DMS153 treated with DMSO at 0.1 percent for 48 hours (cell line): ENCODE data around the gene TCEANC2.

Source experiments
- DNase-seq: peaks from one replicate; lab custom pipeline; 2025; ENCODE audit not compliant: unreplicated experiment; lab: John Stamatoyannopoulos, UW

TCEANC2 gene

DNA sequence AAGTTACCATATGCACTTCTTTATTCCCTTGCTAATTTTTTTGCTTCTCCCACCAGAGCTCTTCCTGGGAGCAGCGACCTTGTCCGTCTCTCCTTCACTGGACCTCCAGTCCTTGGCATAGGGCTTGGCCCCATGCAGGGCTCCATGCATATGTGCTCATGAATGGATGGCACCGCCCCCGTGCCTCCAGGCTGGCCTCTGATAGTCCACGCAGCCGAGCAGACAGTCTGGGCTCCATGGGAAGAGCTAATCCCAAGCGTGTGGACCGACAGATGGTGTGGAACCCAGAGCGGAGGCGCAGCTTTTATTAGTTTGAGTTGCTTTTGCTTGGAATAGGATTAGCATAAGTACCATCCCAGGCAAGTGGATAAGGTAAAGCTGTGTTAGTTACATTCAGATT, 57.6 kb downstream of the TCEANC2 start:
- no peak for DNase-seq

DNA sequence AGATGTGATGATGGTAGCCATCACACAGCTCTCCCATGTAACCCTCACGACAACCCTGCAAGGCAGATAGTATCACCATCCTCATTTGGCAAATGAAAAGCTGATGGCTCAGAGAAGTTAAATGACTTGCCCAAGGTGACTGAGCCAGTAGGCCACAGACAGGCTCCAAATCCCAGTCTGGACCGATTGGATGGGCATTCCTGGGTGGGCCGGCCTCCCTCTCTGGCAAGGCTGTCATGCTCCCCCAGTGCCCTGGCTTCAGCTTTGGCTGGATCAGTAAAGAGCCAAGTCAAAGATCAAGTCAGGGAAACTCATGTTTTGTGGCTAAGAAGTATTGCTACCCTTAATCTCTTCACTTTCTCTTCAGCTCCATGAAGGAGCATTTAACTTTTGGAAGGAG, 58.2 kb downstream of the TCEANC2 start:
- DNase-seq: no peak

DNA sequence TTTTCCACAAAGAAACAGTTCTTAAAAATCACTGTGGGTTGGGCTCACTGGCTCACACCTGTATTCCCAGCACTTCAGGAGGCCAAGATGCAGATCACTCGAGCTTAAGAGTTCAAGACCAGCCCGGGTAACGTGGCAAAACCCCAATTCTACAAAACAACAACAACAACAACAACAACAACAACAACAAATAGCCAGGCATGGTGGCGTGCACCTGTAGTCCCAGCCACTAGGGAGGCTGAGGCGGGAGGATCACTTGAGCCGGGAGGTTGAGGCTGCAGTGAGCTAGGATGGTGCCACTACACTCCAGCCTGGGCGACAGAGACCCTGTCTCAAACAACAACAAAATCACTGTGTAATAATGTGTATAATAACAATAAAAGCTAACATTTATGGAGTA, 58.6 kb downstream of the TCEANC2 start:
- no peak for DNase-seq

DNA sequence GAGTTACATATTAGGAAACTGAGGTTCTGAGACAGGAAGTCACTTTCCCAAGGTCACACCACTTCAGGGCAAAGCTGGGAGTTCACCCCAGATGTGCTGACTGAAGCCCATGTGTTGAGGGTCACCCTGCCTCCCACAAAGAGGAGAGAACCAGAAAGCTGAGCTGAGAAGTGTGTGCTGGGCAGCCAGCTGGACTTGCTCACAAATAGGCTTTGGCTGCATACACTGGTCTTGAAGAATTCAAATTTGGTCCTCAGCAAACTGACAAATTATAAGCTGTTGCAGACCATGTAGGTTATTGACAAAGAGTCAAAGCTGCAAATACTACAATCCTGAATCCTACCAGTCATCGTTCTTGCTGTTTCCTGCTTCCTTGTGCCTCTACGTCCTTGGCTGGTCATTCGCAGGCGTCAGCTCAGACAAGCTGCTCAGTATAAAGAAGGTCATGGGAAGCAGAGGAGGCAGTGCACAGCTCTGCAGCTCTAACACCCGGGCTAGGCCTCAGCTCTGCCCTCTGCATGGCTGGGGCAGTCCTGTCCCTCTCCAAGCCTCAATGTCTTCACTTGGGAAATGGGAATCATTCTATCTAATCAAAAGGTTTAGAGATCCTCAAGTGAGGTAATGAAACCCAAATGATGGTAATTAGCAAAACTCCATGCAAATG, 59.4 kb downstream of the TCEANC2 start:
- DNase-seq: no peak

DNA sequence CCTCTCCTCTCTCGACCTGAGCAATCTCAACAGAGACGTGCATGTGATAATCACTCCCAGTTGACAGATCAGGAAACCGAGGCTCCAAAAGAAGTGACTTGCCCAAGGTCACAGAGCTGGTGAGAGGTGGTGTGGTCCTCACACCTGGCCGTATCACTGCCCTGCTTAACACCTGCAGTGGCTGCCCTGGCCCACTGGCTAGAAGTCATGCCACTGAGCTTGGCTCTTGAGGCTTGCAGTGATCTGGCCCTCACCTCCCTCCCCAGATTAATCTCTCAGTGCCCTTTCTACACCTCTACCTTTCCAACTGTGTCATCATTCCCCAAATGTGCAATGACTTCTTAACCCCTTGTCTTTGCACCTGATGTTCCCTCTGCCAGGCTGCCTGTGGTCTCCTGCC, 60.6 kb downstream of the TCEANC2 start:
- DNase-seq: no peak

DNA sequence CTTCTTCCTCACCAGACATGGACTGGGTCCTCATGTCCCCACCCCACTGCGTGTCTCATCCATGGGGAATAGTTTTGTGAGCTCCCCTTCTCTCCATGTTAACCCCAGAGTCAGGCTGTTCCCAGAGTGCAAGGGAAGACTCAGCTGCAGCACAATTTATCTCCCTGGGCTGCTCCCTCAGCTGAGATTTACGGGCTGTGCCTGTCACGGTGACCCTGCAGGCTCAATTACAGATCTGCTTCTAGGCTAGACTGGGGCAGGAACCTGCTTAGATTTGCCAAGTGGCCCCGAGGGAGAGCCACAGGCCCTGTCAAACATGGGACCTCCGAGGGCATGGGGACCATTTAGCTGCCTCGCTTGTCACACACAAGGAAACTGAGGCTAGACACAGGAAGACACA, 61.5 kb downstream of the TCEANC2 start:
- DNase-seq: no peak

DNA sequence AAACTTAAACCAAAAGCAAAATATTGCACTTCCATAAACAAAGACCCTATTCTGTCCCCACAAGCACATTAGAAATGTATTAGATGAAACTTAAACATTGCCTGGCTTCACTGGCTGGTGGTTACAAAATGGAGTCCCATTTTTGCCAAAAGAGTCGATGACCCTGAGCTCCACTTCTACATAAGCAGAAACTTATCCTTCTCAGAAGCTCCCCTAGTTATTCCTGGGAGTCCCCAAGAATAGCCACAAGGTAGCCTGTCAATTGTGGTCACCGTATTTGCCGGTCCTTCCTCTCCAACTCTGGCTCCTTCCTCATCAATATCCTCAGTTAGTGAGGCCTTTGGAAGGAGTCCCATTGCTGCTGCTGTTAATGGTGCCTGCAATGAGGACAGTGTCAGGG, 62.1 kb downstream of the TCEANC2 start:
- no peak for DNase-seq

DNA sequence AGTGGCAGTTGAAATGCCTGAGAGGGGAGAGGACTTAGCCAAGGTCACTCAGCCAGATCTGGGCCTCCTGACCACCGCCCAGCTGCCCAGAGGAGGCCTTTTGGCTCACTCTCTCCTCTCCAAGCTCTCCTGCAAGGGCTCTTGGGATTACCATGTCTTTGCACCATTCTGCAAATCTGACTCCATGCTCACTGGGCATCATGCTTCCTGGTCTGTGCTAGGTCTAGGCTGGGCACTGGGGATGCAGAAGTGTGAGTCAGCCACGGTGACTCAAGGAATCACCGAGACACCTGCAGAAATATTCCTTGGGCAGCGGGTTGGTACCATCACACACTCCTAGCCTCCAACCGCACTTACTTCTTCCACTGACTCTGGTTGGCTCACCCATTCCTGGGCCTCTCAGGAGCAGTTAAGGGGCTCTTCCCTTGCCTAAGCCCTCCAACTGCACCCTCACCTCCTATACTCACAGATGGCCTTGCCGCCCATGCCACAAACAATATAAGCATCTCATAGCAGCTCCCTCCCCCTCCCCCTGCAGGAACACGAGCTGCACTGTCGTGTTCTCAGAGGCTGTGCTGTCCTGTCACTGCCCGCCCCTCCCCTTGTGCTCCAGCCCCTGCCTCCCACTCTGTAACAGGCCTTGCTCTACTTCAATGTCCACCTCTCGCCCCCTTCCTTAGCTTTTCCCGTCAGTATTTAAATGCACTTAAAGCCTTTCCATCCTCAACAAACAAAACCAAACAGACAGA, 64.6 kb downstream of the TCEANC2 start:
- DNase-seq: no peak

DNA sequence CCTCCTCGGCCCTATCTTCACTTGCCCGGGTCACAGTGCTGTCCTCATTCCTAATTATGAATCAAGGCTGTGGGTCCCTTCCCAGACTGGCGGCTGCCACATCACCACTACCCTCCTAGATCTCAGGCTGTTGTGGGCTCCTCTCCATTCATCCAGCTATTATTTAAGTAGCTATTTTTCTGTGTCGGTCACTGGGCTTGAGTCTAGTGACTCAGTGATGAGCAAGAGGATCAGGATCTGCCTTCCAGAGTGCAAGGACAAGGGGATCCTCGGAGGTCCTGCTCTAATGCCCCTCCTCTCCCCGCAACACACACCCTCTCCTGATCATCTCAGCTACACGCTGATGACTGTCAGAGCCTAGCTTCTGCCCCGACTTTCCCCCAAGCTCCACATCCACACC, 65.3 kb downstream of the TCEANC2 start:
- no peak for DNase-seq

DNA sequence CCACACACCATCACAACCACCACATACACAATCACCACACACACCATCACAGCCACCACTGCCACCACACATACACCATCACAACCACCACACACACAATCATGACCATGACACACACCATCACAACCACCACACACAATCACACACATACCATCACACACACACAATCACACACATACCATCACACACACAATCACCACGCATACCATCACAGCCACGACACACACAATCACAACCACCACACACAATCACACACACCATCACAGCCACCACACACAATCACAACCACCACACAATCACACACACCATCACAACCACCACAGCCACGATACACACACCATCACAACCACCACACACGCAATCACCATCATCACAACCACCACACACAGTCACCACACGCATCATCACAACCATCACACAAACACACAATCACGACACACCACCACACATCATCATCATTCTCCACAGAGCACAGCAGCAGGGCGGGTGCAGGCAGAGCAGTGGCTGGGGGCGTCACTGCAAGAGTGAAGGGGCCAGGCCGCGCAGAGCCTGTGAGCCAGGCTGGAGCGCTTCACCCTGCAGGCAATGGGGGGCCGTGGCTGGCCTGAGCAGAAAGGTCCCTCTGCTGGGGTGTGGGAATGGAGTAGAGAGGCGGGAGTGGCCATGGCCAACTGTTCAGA, 66.8 kb downstream of the TCEANC2 start:
- DNase-seq: no peak

DNA sequence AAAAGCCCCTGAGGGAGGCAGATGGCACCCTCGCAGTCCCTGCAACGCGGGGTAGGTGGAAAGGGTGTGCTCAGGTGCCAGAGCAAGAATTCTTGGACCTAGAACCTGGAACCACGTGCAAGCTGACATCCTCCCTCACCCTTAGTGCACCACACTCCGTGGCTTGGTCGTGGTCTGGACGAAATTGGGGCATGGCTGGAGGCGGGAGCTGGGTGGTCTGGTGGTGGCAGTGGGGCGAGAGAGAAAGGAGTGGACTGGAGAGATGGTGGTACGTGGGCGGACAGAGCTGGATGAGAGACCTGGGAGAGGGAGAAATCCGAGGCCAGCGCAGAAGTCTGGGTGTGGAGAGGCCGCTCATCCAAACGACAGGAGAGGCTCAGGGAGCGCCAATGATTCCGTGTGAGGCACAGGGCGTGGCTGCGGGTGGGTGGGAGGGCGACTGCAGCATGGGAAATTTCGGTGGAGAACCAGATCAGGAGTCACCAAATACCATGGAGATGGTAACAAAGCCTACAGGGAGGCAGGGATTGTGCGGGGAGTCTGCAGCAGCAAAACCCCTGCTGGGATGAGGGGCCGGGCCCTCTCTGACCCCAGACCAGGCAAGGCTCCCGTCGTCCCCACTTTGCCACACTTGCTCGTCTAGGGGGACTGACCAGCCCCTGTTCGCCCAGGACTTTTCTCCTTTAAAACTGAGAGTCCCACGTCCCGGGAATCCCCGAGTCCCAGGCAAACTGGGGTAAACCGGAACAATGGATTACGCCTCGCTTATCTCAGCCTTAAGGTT, 67.5 kb downstream of the TCEANC2 start:
- no peak for DNase-seq

DNA sequence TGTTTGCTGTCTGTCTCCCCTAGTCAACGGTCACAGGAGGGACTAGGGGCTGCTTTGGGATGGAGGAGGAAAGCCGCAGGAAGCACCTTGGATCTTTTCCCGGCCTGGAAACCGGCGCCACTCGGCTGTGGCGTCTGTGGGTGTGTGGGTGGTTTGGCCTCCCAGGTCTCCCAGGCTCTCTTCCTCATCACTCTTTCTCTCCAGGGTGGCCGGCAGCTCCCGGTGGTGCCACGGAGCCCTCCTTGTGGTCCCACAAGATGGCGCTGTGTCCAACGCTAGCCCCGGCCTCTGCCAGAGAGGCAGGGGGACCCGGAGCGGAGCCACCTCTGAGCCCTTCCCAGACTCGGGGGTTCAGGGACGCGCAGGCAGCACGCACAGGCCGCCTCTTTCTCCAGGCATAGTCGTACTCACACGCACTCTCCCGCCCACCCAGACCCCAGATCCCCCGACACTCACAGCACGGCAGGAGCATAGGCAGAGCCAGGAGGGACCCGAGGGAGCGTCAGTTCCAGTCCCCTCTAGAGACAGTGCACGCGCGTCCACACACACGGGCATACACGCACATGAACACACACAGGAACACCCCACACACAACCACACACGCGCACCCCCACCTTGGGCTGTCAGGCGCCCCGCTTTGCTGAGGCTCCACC, 68.2 kb downstream of the TCEANC2 start:
- peak; percentile 70 for DNase-seq

DNA sequence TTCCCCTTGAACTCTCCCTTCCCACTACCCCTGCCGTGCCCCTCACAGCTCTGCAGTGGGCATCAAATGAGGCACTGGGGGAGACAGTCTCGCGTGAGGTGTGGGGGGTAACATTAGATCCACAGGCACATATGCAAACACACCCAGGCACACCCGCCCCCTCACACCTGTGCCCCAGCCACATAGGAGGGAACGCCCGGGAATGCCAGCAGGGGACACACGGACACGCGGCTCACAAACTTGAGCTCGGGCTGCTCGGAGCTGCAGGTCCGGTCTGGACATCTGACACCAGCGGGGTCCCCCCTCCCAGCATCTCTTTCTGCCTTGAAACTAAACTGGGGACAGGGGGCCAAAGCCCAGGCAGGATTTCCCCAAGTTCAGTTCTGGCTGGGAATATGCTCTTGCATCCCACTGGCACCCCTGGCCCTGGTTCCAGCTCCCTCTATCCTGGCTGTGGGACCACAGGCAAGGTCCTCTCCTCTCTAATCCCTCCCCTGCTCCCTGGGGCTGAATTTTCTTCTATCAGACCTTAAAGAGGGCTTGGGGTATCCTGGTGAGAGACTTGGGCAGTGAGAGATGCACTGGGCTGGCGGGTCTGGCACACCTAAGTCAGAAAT, 68.8 kb downstream of the TCEANC2 start:
- DNase-seq: no peak

DNA sequence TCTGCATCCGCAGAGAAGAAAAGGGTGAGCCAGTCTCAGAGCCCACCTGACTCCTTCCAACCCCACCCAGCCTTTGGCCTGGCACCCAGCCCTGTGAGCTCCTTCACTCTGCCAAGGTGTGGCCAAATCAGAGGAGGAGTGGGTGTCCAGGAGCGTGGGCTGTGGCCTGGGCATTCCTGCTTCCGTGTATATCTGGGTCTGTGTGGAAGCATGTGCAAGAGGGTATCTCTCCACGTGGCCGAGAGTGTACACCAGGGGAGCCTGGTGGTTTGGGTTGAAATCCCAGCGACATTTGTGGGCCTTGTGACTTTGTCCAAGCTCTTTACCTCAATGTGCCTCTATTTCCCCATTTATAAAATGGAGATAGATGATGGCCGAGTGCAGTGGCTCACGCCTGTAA, 69.6 kb downstream of the TCEANC2 start:
- DNase-seq: no peak

DNA sequence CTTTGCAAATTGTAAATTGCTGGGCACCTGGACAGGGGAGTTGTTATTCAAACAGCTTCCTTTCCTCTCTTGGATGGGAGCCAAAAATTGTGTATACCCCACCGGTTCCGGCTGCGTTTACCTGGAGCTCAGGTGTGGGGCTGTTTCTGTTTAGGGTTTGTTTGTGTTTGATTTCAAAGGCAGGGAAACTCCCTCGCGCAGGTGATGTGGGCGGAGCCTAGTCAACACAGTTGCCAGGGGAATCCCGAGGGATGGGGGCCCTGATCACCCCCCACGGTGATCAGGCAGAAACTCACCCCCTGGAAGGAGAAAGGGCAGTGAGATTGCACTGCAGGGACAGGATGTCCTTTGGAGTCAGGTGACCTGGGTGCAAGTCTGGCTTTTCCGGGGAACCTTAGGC, 71.1 kb downstream of the TCEANC2 start:
- DNase-seq: peak; percentile 88

DNA sequence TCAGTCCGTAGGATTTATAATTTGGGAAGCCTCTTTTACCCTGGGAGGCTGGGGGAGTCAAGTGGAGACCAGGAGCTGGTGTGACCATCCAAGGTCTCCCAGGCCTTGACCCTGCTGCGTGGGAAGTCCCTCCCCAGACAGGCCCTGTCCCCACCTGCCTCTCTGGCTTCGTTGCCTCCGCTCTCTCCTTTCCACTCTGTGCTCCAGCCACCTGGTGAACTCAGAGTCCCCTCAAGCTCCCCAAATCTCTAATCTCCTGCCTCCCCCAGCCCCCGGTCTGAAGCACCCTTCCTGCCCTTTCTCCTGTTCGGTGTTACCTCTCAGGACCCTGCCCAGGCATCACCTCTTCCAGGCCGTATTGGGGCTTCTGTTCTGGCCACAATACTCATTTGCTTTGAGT, 71.5 kb downstream of the TCEANC2 start:
- no peak for DNase-seq

DNA sequence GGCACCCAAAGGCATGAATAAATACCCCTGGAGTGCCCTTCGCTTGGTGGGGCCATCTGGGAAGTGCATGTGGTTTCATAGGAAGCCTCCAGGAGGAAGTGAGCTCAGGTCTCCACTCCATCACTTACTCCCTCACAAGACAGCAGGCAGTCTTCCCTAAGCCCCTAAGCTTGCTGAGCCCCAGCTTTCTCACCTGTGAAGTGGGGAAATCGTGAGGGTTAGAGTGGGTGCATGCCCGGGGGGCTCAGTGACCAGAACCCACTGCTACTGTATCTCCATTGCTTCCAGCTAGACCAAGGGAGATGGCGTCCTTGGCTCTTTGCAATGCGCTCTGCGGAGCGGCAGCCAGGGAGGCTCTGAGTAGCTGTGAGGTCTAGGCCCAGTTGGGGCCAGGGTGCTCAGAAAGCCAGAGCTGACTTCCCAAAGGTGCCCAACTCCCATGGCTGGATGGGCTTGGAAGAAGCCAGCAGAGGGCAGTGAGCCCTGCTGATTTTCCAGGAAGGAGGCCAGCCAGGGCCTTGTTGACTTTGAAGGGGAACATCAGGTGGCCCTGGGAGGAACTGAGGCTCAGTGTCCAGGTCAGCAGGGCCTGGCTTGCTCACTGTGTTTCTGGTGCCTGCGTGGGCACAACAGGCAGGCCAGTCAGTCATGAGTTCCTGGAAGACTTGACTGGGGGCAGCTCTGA, 72.1 kb downstream of the TCEANC2 start:
- DNase-seq: no peak

DNA sequence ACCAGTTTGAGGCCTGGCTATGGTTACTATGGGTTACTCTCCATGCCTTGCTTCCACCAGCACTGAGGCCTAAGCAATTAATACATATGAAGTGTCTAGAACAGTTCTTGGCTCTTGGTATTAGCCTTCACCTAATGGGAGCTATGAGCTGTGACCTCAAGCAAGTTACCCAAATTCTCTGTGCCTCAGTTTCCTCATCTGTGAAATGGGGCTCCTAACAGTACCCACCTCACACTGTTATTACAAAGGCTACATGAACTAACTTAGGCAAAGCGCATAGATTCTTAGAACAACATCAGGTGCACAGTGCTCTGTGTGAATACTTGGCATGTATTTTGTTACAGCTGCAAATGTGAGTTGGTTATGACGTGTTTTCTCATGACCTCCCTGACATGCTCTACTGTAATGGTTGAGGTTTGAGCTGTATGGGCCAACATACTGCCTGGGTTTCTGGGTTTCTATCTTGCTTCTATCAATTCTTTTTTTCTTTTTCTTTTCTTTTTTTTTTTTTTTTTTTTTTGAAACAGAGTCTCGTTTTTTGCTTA, 72.9 kb downstream of the TCEANC2 start:
- no peak for DNase-seq

DNA sequence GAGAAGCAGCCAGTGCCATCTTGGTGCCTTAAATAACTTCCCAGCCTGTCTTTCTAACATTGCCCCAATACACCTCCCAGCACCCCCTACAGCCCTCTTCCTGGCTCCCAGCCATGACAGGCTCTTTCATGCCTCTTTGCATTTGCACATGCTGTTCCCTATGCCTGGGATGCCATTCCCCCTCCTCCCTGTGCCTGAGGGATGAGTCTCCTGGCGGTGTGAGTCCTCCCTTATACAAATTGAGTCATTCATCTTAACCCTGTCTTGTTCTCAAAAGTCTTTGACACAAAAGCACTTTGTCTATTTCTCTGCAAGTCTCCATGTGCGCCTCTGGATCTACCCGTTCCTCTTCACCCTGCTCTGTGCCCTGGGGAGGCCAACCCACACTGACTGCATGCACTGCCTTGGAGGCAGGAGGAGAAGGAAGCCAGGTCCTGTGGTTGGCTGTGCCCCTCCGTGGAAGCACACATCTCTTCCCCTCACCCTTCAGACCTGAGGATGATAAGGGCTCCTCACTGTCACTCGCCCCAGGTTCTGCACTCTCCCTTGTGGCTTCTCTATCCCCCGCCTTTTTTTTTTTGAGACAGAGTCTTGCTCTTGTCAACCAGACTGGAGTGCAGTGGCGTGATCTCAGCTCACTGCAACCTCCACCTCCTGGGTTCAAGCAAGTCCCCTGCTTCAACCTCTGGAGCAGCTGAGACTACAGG, 74.3 kb downstream of the TCEANC2 start:
- no peak for DNase-seq
